Keratinocyte (primary cell): Measurements from ENCODE around the gene TECPR1. TPM values are rescaled to one million over a fixed set of nuclear protein-coding genes. Genes with fewer than 3 reads are reported as not detected.

Source experiments
- DNase-seq: peaks from one replicate; pipeline ENCODE4 v3.0.0-alpha.2; 2011; ENCODE audit warnings: low read depth, missing footprints, low spot score
- FAIRE-seq: peaks from 2 replicates; lab custom pipeline; 2011; peaks lifted over from hg19 to GRCh38; lab: Jason Lieb, UNC
- H2AFZ ChIP-seq: 2 replicates; pipeline ENCODE4 v1.6.0; 2012; ENCODE audit warnings: low read length, control low read depth, inconsistent platforms; ENCODE audit not compliant: control insufficient read depth
- H3K27ac ChIP-seq: 2 replicates; pipeline ENCODE4 v1.5.1; 2011; ENCODE audit warnings: low read length; ENCODE audit not compliant: control insufficient read depth, insufficient read depth
- H3K27me3 ChIP-seq: 3 replicates; pipeline ENCODE4 v1.6.0; 2011; ENCODE audit warnings: low read length; ENCODE audit not compliant: control insufficient read depth, insufficient read depth; ENCODE audit errors: extremely low read depth
- H3K36me3 ChIP-seq, 2 experiments: 2 replicates in 1 of 2; 3 replicates in 1 of 2; pipeline ENCODE4 v1.5.1; 2011; ENCODE audit warnings: low read length in 2 of 2, mild to moderate bottlenecking in 1 of 2; ENCODE audit not compliant: control insufficient read depth in 2 of 2, insufficient read depth in 2 of 2; ENCODE audit errors: extremely low read depth in 1 of 2
- H3K4me1 ChIP-seq: 3 replicates; pipeline ENCODE4 v1.5.1; 2011; ENCODE audit warnings: low read length; ENCODE audit not compliant: control insufficient read depth, insufficient read depth; ENCODE audit errors: extremely low read depth
- H3K4me2 ChIP-seq: 3 replicates; pipeline ENCODE4 v1.6.0; 2011; ENCODE audit warnings: low read depth, low read length; ENCODE audit not compliant: control insufficient read depth, insufficient read depth; ENCODE audit errors: extremely low read depth
- H3K4me3 ChIP-seq, 3 experiments: fragments of 200-600 bp in 1 of 3; sonication (generic) in 1 of 3; 2 replicates in 2 of 3; 3 replicates in 1 of 3; pipeline ENCODE4 v1.5.1; 2011 to 2016; ENCODE audit warnings: low read length in 3 of 3, mild to moderate bottlenecking in 3 of 3, control low read depth in 2 of 3, inconsistent platforms in 1 of 3, low read depth in 1 of 3, mixed read lengths in 1 of 3, mixed run types in 1 of 3, moderate library complexity in 1 of 3; ENCODE audit not compliant: control insufficient read depth in 2 of 3, insufficient read depth in 2 of 3; ENCODE audit errors: extremely low read depth in 1 of 3
- H3K79me2 ChIP-seq: 2 replicates; pipeline ENCODE4 v1.6.0; 2012; ENCODE audit warnings: low read length; ENCODE audit not compliant: control insufficient read depth, insufficient read depth
- H3K9ac ChIP-seq: 3 replicates; pipeline ENCODE4 v1.6.0; 2011; ENCODE audit warnings: low read length; ENCODE audit not compliant: control insufficient read depth, insufficient read depth; ENCODE audit errors: extremely low read depth
- H3K9me1 ChIP-seq: 3 replicates; pipeline ENCODE4 v1.6.0; 2011; ENCODE audit warnings: low read length; ENCODE audit not compliant: control insufficient read depth, insufficient read depth; ENCODE audit errors: extremely low read depth
- H3K9me3 ChIP-seq: 2 replicates; pipeline ENCODE4 v1.5.1; 2012; ENCODE audit warnings: low read depth, low read length; ENCODE audit not compliant: control insufficient read depth
- H4K20me1 ChIP-seq: 3 replicates; pipeline ENCODE4 v1.6.0; 2011; ENCODE audit warnings: low read length; ENCODE audit not compliant: control insufficient read depth, insufficient read depth; ENCODE audit errors: extremely low read depth
- CTCF ChIP-seq, 3 experiments: IDR thresholded peaks in 1 of 3; conservative IDR thresholded peaks in 1 of 3; optimal IDR thresholded peaks in 1 of 3; 2 replicates in 2 of 3; 3 replicates in 1 of 3; pipeline versions ENCODE3 to v1.5.1; 2011; ENCODE audit warnings: low read length in 3 of 3, mild to moderate bottlenecking in 3 of 3, moderate library complexity in 2 of 3, control low read depth in 1 of 3, inconsistent platforms in 1 of 3; ENCODE audit not compliant: insufficient read depth in 2 of 3; ENCODE audit errors: extremely low read depth in 1 of 3
- EZH2 ChIP-seq: IDR thresholded peaks from one replicate; pipeline ENCODE4 v1.6.1; 2012; ENCODE audit warnings: inconsistent platforms, mild to moderate bottlenecking, low read length, moderate library complexity
- dilution Hi-C: fragments of 300-500 bp; cut with MboI; formaldehyde crosslinking; loops from one replicate; pipeline ENCODE4 v1.7.0; 2020; ENCODE audit warnings: low sequenced_read_pairs; ENCODE audit not compliant: extremely low pct_ligation_motif_present
- polyA plus RNA-seq, 5 experiments: library from polyadenylated mRNA; depleted of rRNA in 3 of 5; stranded (reverse) in 3 of 5; stranded (forward) in 1 of 5; unstranded in 1 of 5; fragments of >200 nt; gene quantifications; 1 replicate in 1 of 5; 2 replicates in 3 of 5; 3 replicates in 1 of 5; pipeline versions ENCODE4 v1.2.1 to v1.2.3, GENCODE V29; 2011 to 2012; ENCODE audit warnings: missing spikeins in 2 of 5, low read depth in 1 of 5, low replicate concordance in 1 of 5

TECPR1 gene
- polyA plus RNA-seq, 1 donor (not counting 4 experiments of a cell fraction or from before 2014, with no cell fraction given): 2.4 TPM

GRCh38 chr7:98238076-98238475 is 14.0 kb downstream of the TECPR1 start:
- Histone ChIP-seq H3K4me1 (no peaks in the 10 kb centered on the region), H3K9me1 (no peaks in the 10 kb centered on the region), H3K4me2 (no peak overlapping the region), H3K4me3 (no peak overlapping the region), H3K9ac (no peak overlapping the region), H2AFZ (no peak overlapping the region), H3K79me2 (no peaks in the 10 kb centered on the region), H4K20me1 (no peaks in the 10 kb centered on the region), H3K9me3 (no peaks in the 10 kb centered on the region), H3K27ac (no peak overlapping the region), H3K27me3 (no peaks in the 10 kb centered on the region), H3K36me3 (peaks cover 3% of the 10 kb centered on the region in 2 experiments)
- dilution Hi-C loops: no loop called here
- FAIRE-seq (no peak), DNase-seq (no peak)
- no peak for TF ChIP-seq EZH2
- TF ChIP-seq CTCF (optimal IDR thresholded peaks at IDR 0.05 in 1 of 3, IDR thresholded peaks at IDR 0.05 in 1 of 3, conservative IDR thresholded peaks at IDR 0.05 in 1 of 3; ENCODE audit: extremely low read depth in 1 of 3, insufficient read depth in 2 of 3, low read length in 3 of 3): no peak

GRCh38 chr7:98236355-98237185 is 15.5 kb downstream of the TECPR1 start:
- Histone ChIP-seq H3K4me3 (no peak overlapping the region), H3K4me2 (no peak overlapping the region), H4K20me1 (no peaks in the 10 kb centered on the region), H3K9ac (no peak overlapping the region), H3K4me1 (no peaks in the 10 kb centered on the region), H3K27me3 (no peaks in the 10 kb centered on the region), H3K9me1 (no peaks in the 10 kb centered on the region), H3K9me3 (no peaks in the 10 kb centered on the region), H3K27ac (no peak overlapping the region), H2AFZ (no peak overlapping the region), H3K36me3 (peaks cover 2 to 3% of the 10 kb centered on the region in 2 experiments), H3K79me2 (no peaks in the 10 kb centered on the region)
- DNase-seq (no peak), FAIRE-seq (no peak)
- TF ChIP-seq CTCF (optimal IDR thresholded peaks at IDR 0.05 in 1 of 3, IDR thresholded peaks at IDR 0.05 in 1 of 3, conservative IDR thresholded peaks at IDR 0.05 in 1 of 3; ENCODE audit: extremely low read depth in 1 of 3, insufficient read depth in 2 of 3, low read length in 3 of 3) (no peak), EZH2 (no peak)
- dilution Hi-C loops: no loop called here
